ENCODE results near the gene WDR75.
"Not testable (repeated sequence)": the region's sequence is repeated elsewhere in the genome, so short reads cannot be mapped to it uniquely, and the experiment has no call there.

Gene WDR75

GRCh38 chr2:189441709-189442074 lies 418 bp downstream of the WDR75 start:
- DNase-seq (ENCODE audit: low read depth in 2 of 2), result no peak

- no peak for DNase-seq (ENCODE audit: low read depth in 2 of 2)
Measured at GRCh38 chr2:189442468-189442867, 1.2 kb downstream of the WDR75 start.

GRCh38 chr2:189444322-189444721 lies 3.0 kb downstream of the WDR75 start:
- DNase-seq (ENCODE audit: low read depth in 2 of 2), result no peak

- DNase-seq (ENCODE audit: low read depth in 2 of 2), result no peak
Measured at GRCh38 chr2:189446780-189447179, 5.5 kb downstream of the WDR75 start.

GRCh38 chr2:189454009-189454408 lies 12.7 kb downstream of the WDR75 start:
- no peak for DNase-seq (ENCODE audit: low read depth in 2 of 2)

- no peak for DNase-seq (ENCODE audit: low read depth in 2 of 2)
Measured at GRCh38 chr2:189465076-189465475, 23.8 kb downstream of the WDR75 start.

- no peak for DNase-seq (ENCODE audit: low read depth in 2 of 2)
Measured at GRCh38 chr2:189465478-189465877, 24.2 kb downstream of the WDR75 start.

GRCh38 chr2:189466046-189466445 lies 24.8 kb downstream of the WDR75 start:
- DNase-seq (ENCODE audit: low read depth in 2 of 2), result no peak

- no peak for DNase-seq (ENCODE audit: low read depth in 2 of 2)
Measured at GRCh38 chr2:189466656-189467055, 25.4 kb downstream of the WDR75 start.

- DNase-seq (ENCODE audit: low read depth in 2 of 2), result no peak
Measured at GRCh38 chr2:189467160-189467559, 25.9 kb downstream of the WDR75 start.

- DNase-seq (ENCODE audit: low read depth in 2 of 2), result no peak
Measured at GRCh38 chr2:189467593-189467992, 26.3 kb downstream of the WDR75 start.

GRCh38 chr2:189474526-189474925 lies 33.3 kb downstream of the WDR75 start:
- DNase-seq (ENCODE audit: low read depth in 2 of 2), result no peak

- no peak for DNase-seq (ENCODE audit: low read depth in 2 of 2)
Measured at GRCh38 chr2:189477756-189478155, 36.5 kb downstream of the WDR75 start.

- not testable (repeated sequence) for DNase-seq (ENCODE audit: low read depth in 2 of 2)
Measured at GRCh38 chr2:189478289-189478688, 37.0 kb downstream of the WDR75 start.

GRCh38 chr2:189481071-189481470 lies 39.8 kb downstream of the WDR75 start:
- no peak for DNase-seq (ENCODE audit: low read depth in 2 of 2)

GRCh38 chr2:189483571-189483970 lies 42.3 kb downstream of the WDR75 start:
- DNase-seq (ENCODE audit: low read depth in 2 of 2), result no peak

GRCh38 chr2:189483980-189484740 lies 42.9 kb downstream of the WDR75 start:
- DNase-seq (ENCODE audit: low read depth in 2 of 2), result no peak

- DNase-seq (ENCODE audit: low read depth in 2 of 2), result no peak
Measured at GRCh38 chr2:189485146-189485545, 43.9 kb downstream of the WDR75 start.

GRCh38 chr2:189486237-189486770 lies 45.0 kb downstream of the WDR75 start:
- no peak for DNase-seq (ENCODE audit: low read depth in 2 of 2)

GRCh38 chr2:189487283-189488007 lies 46.2 kb downstream of the WDR75 start:
- DNase-seq (ENCODE audit: low read depth in 2 of 2), result no peak

- no peak for DNase-seq (ENCODE audit: low read depth in 2 of 2)
Measured at GRCh38 chr2:189488008-189488310, 46.7 kb downstream of the WDR75 start.

- no peak for DNase-seq (ENCODE audit: low read depth in 2 of 2)
Measured at GRCh38 chr2:189492451-189492850, 51.2 kb downstream of the WDR75 start.

- no peak for DNase-seq (ENCODE audit: low read depth in 2 of 2)
Measured at GRCh38 chr2:189498205-189498604, 56.9 kb downstream of the WDR75 start.
